Lower leg skin (tissue), 4 donors: ENCODE results near the gene PCDH9. TPM values are rescaled to one million over a fixed set of nuclear protein-coding genes. Genes with fewer than 3 reads are reported as not detected.
"Not testable (repeated sequence)": the region's sequence is repeated elsewhere in the genome, so short reads cannot be mapped to it uniquely, and the experiment has no call there.

Experiments
- DNase-seq, 2 donors: peaks; one replicate each; pipeline ENCODE4 v3.0.0-alpha.2; 2019; ENCODE audit warnings: low spot score in 2 of 2
- H3K4me3 ChIP-seq: fragments of 200-600 bp; sonication (generic); 2 replicates; pipeline ENCODE4 v1.5.1; 2017; ENCODE audit warnings: mild to moderate bottlenecking, low read depth; ENCODE audit not compliant: poor library complexity, severe bottlenecking
- CTCF ChIP-seq, 3 donors: fragments of 450-650 bp; IDR thresholded peaks; one replicate each; pipeline ENCODE4 v1.5.1; 2016; ENCODE audit warnings: antibody characterized with exemption in 3 of 3, mild to moderate bottlenecking in 3 of 3, moderate library complexity in 2 of 3
- POLR2A ChIP-seq, 2 donors: fragments of 450-650 bp; IDR thresholded peaks; one replicate each; pipeline ENCODE4 v1.6.1; 2016 to 2017; ENCODE audit warnings: antibody characterized with exemption in 2 of 2, mild to moderate bottlenecking in 1 of 2, moderate library complexity in 1 of 2
- WGBS, 2 donors: methylation state at CpG; one replicate each; pipeline ENCODE4 v1.1.5; 2018; 5-methylcytosine and 5-hydroxymethylcytosine counted together
- intact Hi-C: fragments of 100-400 bp; cut with DNase I; formaldehyde crosslinking; loops from one replicate; pipeline ENCODE4 v1.15.0; 2023; ENCODE audit warnings: low total_unique reads
- total RNA-seq, 4 donors: library from RNA; depleted of rRNA; stranded (reverse); fragments of >200 nt; gene quantifications; one replicate each; pipeline ENCODE4 v1.1.0, GENCODE V29; 2016

Gene PCDH9
- total RNA-seq, 4 donors from 2014 or later = 0.21 to 0.84 (median 0.36) TPM

- TF ChIP-seq CTCF (IDR thresholded peaks at IDR 0.05) (no peak), POLR2A (IDR thresholded peaks at IDR 0.05) (no peak)
- intact Hi-C loops = no loop called here
- WGBS, 2 donors = 64 to 80% methylated on average over 3 of the region's 3 CpGs
- DNase-seq = no peak
- H3K4me3 ChIP-seq = no peak overlapping the region
These were observed 605.8 kb downstream of the PCDH9 start for GRCh38 chr13:66624302-66624701.

- intact Hi-C loops = no loop called here
- 86 to 88% methylated on average over 10 of the region's 10 CpGs for whole genome bisulfite sequencing, 2 donors
- no peak for DNase-seq
- no peak overlapping the region for H3K4me3 ChIP-seq
- no peak for TF ChIP-seq POLR2A (IDR thresholded peaks at IDR 0.05)
- no peak for TF ChIP-seq CTCF (IDR thresholded peaks at IDR 0.05)
These were observed 606.9 kb downstream of the PCDH9 start for GRCh38 chr13:66623129-66623820.

GRCh38 chr13:66621906-66622447 is 608.2 kb downstream of the PCDH9 start:
- 97 to 98% methylated on average over 13 to 14 of the region's 31 CpGs for WGBS, 2 donors
- DNase-seq, H3K4me3 ChIP-seq, intact Hi-C loops: not testable (repeated sequence)

- intact Hi-C loops = no loop called here
- no peak overlapping the region for H3K4me3 ChIP-seq
- DNase-seq = no peak
- TF ChIP-seq POLR2A (IDR thresholded peaks at IDR 0.05) (no peak), CTCF (IDR thresholded peaks at IDR 0.05) (no peak)
- 40 to 47% methylated on average over 1 of the region's 1 CpG for WGBS, 2 donors
These were observed 611.4 kb downstream of the PCDH9 start for GRCh38 chr13:66618702-66619101.

- WGBS, 2 donors = 70 to 76% methylated on average over 7 of the region's 7 CpGs
- no peak overlapping the region for H3K4me3 ChIP-seq
- no peak for TF ChIP-seq CTCF (IDR thresholded peaks at IDR 0.05)
- TF ChIP-seq POLR2A (IDR thresholded peaks at IDR 0.05) = no peak
- intact Hi-C loops = no loop called here
- DNase-seq = no peak
These were observed 612.4 kb downstream of the PCDH9 start for GRCh38 chr13:66617786-66618185.

- intact Hi-C loops = no loop called here
- no peak overlapping the region for H3K4me3 ChIP-seq
- DNase-seq = no peak
- 91 to 92% methylated on average over 6 of the region's 6 CpGs for WGBS, 2 donors
- no peak for TF ChIP-seq POLR2A (IDR thresholded peaks at IDR 0.05)
- no peak for TF ChIP-seq CTCF (IDR thresholded peaks at IDR 0.05)
These were observed 617.2 kb downstream of the PCDH9 start for GRCh38 chr13:66612983-66613382.
